K562 (cell line): ENCODE data around the gene DAPK1. TPM values are rescaled to one million over a fixed set of nuclear protein-coding genes. Genes with fewer than 3 reads are reported as not detected.

Experiments used
- BRF1 ChIP-seq: IDR thresholded peaks from 3 replicates; pipeline ENCODE4 v1.6.1; 2011; ENCODE audit warnings: borderline replicate concordance, mild to moderate bottlenecking; ENCODE audit not compliant: insufficient read length; ENCODE audit errors: extremely low read depth
- CBFA2T2 ChIP-seq: fragments of 450-650 bp; conservative IDR thresholded peaks from 2 replicates; pipeline ENCODE4 v1.6.1; 2017; ENCODE audit warnings: mild to moderate bottlenecking
- CBFA2T3 ChIP-seq: fragments of 450-650 bp; IDR thresholded peaks from 2 replicates; pipeline ENCODE4 v1.6.1; 2017
- CC2D1A ChIP-seq: fragments of 450-650 bp; IDR thresholded peaks from 2 replicates; pipeline ENCODE4 v1.6.1; 2017; ENCODE audit warnings: mild to moderate bottlenecking
- DPF2 ChIP-seq: fragments of 450-650 bp; IDR thresholded peaks from 2 replicates; pipeline ENCODE4 v1.6.1; 2016
- EWSR1 ChIP-seq: fragments of 450-650 bp; IDR thresholded peaks from 2 replicates; pipeline ENCODE4 v1.6.1; 2018; ENCODE audit warnings: borderline replicate concordance, mild to moderate bottlenecking, low read depth, moderate library complexity; ENCODE audit not compliant: partially characterized antibody
- MAFK ChIP-seq: IDR thresholded peaks from 2 replicates; pipeline ENCODE4 v1.6.1; 2011; ENCODE audit warnings: low read length, improper control_type of control experiment
- NCOA1 ChIP-seq: fragments of 450-650 bp; IDR thresholded peaks from 2 replicates; pipeline ENCODE4 v1.6.1; 2016; ENCODE audit warnings: low read depth
- NCOA2 ChIP-seq, 2 experiments: fragments of 450-650 bp; IDR thresholded peaks; 2 replicates each; pipeline ENCODE4 v1.6.1; 2018; ENCODE audit warnings: mild to moderate bottlenecking in 2 of 2, moderate library complexity in 1 of 2; ENCODE audit not compliant: partially characterized antibody in 2 of 2
- NCOA6 ChIP-seq: fragments of 450-650 bp; IDR thresholded peaks from 2 replicates; pipeline ENCODE4 v1.6.1; 2017; ENCODE audit warnings: mild to moderate bottlenecking
- RBM22 ChIP-seq: fragments of 200-400 bp; formaldehyde crosslinking; IDR thresholded peaks from 2 replicates; pipeline ENCODE4 v1.6.1; 2018; ENCODE audit warnings: low read length, low read depth; ENCODE audit not compliant: poor library complexity, severe bottlenecking
- RFX1 ChIP-seq: fragments of 450-650 bp; IDR thresholded peaks from 2 replicates; pipeline ENCODE4 v1.6.1; 2016; ENCODE audit warnings: mild to moderate bottlenecking, moderate library complexity
- SAP30 ChIP-seq: fragments of 200-600 bp; sonication (generic); IDR thresholded peaks from 2 replicates; pipeline ENCODE4 v1.6.1; 2012; ENCODE audit warnings: borderline replicate concordance, low read depth, mild to moderate bottlenecking, moderate library complexity, low read length, control low read depth, inconsistent platforms; ENCODE audit not compliant: insufficient read depth, poor library complexity, severe bottlenecking
- WHSC1 ChIP-seq: IDR thresholded peaks from one replicate; pipeline ENCODE4 v1.6.1; 2012; ENCODE audit warnings: low read length, control low read depth, inconsistent platforms
- XRCC3 ChIP-seq: fragments of 450-650 bp; IDR thresholded peaks from 2 replicates; pipeline ENCODE4 v1.6.1; 2017; ENCODE audit warnings: mild to moderate bottlenecking, moderate library complexity
- ZNF134 ChIP-seq: fragments of 250-450 bp; sonication (Bioruptor Pico); conservative IDR thresholded peaks from 2 replicates; pipeline ENCODE4 v1.4.0; 2020
- ZNF274 ChIP-seq: IDR thresholded peaks from 2 replicates; pipeline ENCODE4 v1.6.1; 2011; ENCODE audit warnings: low read depth, mild to moderate bottlenecking, low read length, moderate library complexity, borderline replicate concordance
- polyA plus RNA-seq, 8 experiments: library from polyadenylated mRNA; depleted of rRNA in 4 of 8; stranded (reverse) in 5 of 8; unstranded in 3 of 8; fragments of >200 nt; fragmentation: Nextera tagmentation in 2 of 8; fragmentation: Illumina TruSeq in 1 of 8; extraction: Ambion mirVana in 2 of 8; extraction: Trizol in 1 of 8; gene quantifications; 2 replicates each; pipeline versions ENCODE4 v1.2.1 to v1.2.3, GENCODE V29; 2011 to 2014; ENCODE audit warnings: inconsistent platforms in 1 of 8, missing spikeins in 1 of 8
- total RNA-seq, 7 experiments: library from RNA; depleted of rRNA in 6 of 7; stranded (reverse); fragments of >200 nt in 6 of 7; fragmentation: Illumina TruSeq in 2 of 7; extraction: Trizol in 2 of 7; gene quantifications; 2 replicates each; pipeline versions ENCODE4 v1.2.1 to v1.2.3, GENCODE V29; 2011 to 2021; ENCODE audit warnings: low replicate concordance in 1 of 7
- TF ChIP-seq, protein P1 (sequence below): fragments of 250-450 bp; sonication (Bioruptor Pico); IDR thresholded peaks from 2 replicates; pipeline ENCODE4 v1.8.0; 2022; ENCODE audit warnings: inconsistent platforms, mild to moderate bottlenecking, moderate library complexity, borderline replicate concordance
- TF ChIP-seq, protein P2 (sequence below): fragments of 450-650 bp; IDR thresholded peaks from 2 replicates; pipeline ENCODE4 v1.6.1; 2016
- TF ChIP-seq, protein P3 (sequence below): fragments of 200-400 bp; formaldehyde crosslinking; IDR thresholded peaks from 2 replicates; pipeline ENCODE4 v1.6.1; 2017; ENCODE audit warnings: mild to moderate bottlenecking, low read depth, low read length, moderate library complexity
- TF ChIP-seq, protein P4 (sequence below), 2 experiments: fragments of 250-450 bp in 1 of 2; fragments of 450-650 bp in 1 of 2; sonication (Bioruptor Pico) in 1 of 2; IDR thresholded peaks; 2 replicates each; pipeline versions ENCODE4 v1.6.1 to v1.8.0; 2016 to 2021; ENCODE audit warnings: mild to moderate bottlenecking in 2 of 2, moderate library complexity in 2 of 2, missing compliant biosample characterization in 1 of 2, missing genetic modification characterization in 1 of 2
- TF ChIP-seq, protein P5 (sequence below): conservative IDR thresholded peaks from 2 replicates; pipeline ENCODE4 v1.6.1; 2011; ENCODE audit warnings: low read depth, mild to moderate bottlenecking, low read length; ENCODE audit not compliant: control insufficient read depth
- TF ChIP-seq, protein P6 (sequence below): sonication (generic); formaldehyde crosslinking; IDR thresholded peaks from 2 replicates; pipeline ENCODE4 v1.9.0; 2022; ENCODE audit warnings: mild to moderate bottlenecking, missing genetic modification reagents

The DAPK1 gene
- total and polyA plus RNA-seq, 9 of the 15 experiments (the other 6 are each of a cell fraction or from before 2014, with no cell fraction given): 1.7 to 26.4 (median 15.8) TPM

DNA sequence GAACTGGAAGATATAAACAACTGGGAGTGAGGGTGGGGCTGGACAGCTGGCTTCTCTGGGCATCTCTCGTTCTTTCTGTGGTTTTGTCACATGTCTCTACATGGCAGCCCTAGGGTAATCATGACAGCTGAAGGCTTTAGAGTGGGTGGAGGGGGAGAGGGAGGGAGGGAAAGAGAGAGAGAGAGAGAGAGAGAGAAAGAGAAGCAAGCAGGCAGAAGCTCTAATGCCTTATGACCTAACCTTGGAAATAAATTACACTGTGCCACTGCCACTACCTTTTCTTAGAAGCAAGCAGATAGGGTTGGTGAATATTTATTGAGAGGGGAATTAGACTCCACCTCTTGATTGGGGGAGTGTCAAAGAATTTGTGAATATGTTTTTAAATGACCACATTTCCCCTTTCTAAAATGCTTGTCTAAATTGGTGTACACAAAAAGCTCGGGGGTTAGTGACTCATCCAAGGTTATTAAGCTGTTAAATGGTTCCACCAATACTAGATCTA, 2.6 kb upstream of the DAPK1 start (continued):
- TF ChIP-seq, protein P1, sequence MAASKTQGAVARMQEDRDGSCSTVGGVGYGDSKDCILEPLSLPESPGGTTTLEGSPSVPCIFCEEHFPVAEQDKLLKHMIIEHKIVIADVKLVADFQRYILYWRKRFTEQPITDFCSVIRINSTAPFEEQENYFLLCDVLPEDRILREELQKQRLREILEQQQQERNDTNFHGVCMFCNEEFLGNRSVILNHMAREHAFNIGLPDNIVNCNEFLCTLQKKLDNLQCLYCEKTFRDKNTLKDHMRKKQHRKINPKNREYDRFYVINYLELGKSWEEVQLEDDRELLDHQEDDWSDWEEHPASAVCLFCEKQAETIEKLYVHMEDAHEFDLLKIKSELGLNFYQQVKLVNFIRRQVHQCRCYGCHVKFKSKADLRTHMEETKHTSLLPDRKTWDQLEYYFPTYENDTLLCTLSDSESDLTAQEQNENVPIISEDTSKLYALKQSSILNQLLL: no peak
- TF ChIP-seq, protein P2, sequence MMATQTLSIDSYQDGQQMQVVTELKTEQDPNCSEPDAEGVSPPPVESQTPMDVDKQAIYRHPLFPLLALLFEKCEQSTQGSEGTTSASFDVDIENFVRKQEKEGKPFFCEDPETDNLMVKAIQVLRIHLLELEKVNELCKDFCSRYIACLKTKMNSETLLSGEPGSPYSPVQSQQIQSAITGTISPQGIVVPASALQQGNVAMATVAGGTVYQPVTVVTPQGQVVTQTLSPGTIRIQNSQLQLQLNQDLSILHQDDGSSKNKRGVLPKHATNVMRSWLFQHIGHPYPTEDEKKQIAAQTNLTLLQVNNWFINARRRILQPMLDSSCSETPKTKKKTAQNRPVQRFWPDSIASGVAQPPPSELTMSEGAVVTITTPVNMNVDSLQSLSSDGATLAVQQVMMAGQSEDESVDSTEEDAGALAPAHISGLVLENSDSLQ: no peak
- TF ChIP-seq RFX1: no peak
- TF ChIP-seq, protein P3, sequence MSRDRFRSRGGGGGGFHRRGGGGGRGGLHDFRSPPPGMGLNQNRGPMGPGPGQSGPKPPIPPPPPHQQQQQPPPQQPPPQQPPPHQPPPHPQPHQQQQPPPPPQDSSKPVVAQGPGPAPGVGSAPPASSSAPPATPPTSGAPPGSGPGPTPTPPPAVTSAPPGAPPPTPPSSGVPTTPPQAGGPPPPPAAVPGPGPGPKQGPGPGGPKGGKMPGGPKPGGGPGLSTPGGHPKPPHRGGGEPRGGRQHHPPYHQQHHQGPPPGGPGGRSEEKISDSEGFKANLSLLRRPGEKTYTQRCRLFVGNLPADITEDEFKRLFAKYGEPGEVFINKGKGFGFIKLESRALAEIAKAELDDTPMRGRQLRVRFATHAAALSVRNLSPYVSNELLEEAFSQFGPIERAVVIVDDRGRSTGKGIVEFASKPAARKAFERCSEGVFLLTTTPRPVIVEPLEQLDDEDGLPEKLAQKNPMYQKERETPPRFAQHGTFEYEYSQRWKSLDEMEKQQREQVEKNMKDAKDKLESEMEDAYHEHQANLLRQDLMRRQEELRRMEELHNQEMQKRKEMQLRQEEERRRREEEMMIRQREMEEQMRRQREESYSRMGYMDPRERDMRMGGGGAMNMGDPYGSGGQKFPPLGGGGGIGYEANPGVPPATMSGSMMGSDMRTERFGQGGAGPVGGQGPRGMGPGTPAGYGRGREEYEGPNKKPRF: no peak
- TF ChIP-seq MAFK: no peak
- TF ChIP-seq, protein P4, sequence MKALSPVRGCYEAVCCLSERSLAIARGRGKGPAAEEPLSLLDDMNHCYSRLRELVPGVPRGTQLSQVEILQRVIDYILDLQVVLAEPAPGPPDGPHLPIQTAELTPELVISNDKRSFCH (CRISPR knock-in tag; IDR thresholded peaks at IDR 0.05): no peak
- TF ChIP-seq, protein P4 (tag; IDR thresholded peaks at IDR 0.05): no peak
- no peak for TF ChIP-seq ZNF274
- TF ChIP-seq, protein P5, sequence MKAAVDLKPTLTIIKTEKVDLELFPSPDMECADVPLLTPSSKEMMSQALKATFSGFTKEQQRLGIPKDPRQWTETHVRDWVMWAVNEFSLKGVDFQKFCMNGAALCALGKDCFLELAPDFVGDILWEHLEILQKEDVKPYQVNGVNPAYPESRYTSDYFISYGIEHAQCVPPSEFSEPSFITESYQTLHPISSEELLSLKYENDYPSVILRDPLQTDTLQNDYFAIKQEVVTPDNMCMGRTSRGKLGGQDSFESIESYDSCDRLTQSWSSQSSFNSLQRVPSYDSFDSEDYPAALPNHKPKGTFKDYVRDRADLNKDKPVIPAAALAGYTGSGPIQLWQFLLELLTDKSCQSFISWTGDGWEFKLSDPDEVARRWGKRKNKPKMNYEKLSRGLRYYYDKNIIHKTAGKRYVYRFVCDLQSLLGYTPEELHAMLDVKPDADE: no peak
- TF ChIP-seq CC2D1A: no peak
- no peak for TF ChIP-seq XRCC3
- no peak for TF ChIP-seq RBM22
- no peak for TF ChIP-seq CBFA2T2
- no peak for TF ChIP-seq ZNF134 (CRISPR knock-in tag)
- no peak for TF ChIP-seq WHSC1
- no peak for TF ChIP-seq EWSR1
- peak; percentile 57 for TF ChIP-seq DPF2
- TF ChIP-seq, protein P6, sequence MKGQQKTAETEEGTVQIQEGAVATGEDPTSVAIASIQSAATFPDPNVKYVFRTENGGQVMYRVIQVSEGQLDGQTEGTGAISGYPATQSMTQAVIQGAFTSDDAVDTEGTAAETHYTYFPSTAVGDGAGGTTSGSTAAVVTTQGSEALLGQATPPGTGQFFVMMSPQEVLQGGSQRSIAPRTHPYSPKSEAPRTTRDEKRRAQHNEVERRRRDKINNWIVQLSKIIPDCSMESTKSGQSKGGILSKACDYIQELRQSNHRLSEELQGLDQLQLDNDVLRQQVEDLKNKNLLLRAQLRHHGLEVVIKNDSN (CRISPR knock-in tag): no peak
- TF ChIP-seq NCOA1: no peak
- TF ChIP-seq CBFA2T3: peak; percentile 40
- no peak for TF ChIP-seq NCOA2 (IDR thresholded peaks at IDR 0.05; ENCODE audit: partially characterized antibody in 2 of 2)
- no peak for TF ChIP-seq BRF1
- no peak for TF ChIP-seq SAP30
- no peak for TF ChIP-seq NCOA6
